ENCODE measurements around the gene ZNF785. TPM values are rescaled to one million over a fixed set of nuclear protein-coding genes. Genes with fewer than 3 reads are reported as not detected.

Gene ZNF785
- total RNA-seq, 1 experiment from 2014 or later, result 18.8 TPM

DNA sequence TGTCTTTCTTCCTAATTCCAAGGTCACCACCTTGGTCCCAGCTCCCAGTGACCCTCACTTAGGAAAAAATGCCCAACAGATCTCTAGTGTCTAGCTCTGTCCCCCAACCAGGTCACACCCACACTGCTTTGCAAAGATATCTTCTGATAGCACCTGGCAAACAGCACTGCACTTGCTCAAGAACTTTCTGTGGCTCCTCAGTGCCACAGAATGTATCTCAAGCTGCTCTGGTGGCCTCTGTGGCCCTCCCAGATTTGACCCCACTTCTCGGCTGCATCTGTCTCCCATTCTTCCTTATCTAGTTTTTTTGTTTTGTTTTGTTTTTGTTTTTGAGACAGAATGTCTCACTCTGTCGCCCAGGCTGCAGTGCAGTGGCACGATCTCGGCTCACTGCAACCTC lies 19.0 kb downstream of the ZNF785 start:
- Histone ChIP-seq H3T11ph (ENCODE audit: low read length) (no peak overlapping the region), H3K4me1 (ENCODE audit: insufficient read depth, low read length) (no peaks in the 10 kb centered on the region; the same call in 1 of the 2 replicates), H3K79me2 (ENCODE audit: insufficient read depth, low read length) (no peaks in the 10 kb centered on the region), H4K91ac (ENCODE audit: insufficient read length, low read depth, low read length) (no peak overlapping the region), H4K5ac (ENCODE audit: insufficient read length, low read depth, low read length) (no peak overlapping the region), H3K27ac (ENCODE audit: insufficient read length, low read depth, low read length) (no peak overlapping the region), H3K9me3 (ENCODE audit: control insufficient read depth, low read depth, low read length) (no peaks in the 10 kb centered on the region), H3K4ac (ENCODE audit: low read depth, low read length) (no peak overlapping the region), H4K8ac (replicated peaks; ENCODE audit: insufficient read length, low read depth, low read length) (no peak overlapping the region), H2BK20ac (ENCODE audit: low read depth, low read length, poor library complexity, severe bottlenecking) (no peak overlapping the region), H4K20me1 (ENCODE audit: control insufficient read depth, insufficient read depth, insufficient read length) (no peaks in the 10 kb centered on the region), H2BK5ac (ENCODE audit: insufficient read length, low read length) (no peak overlapping the region), H3K18ac (ENCODE audit: insufficient read length, low read depth, low read length) (no peak overlapping the region), H3K14ac (ENCODE audit: insufficient read depth, low read length) (no peak overlapping the region), H3K4me2 (ENCODE audit: insufficient read depth, insufficient read length, low read length) (no peak overlapping the region), H2BK15ac (ENCODE audit: low read depth, low read length) (no peak overlapping the region), H3K23me2 (ENCODE audit: insufficient read length, low read depth, low read length, poor library complexity, severe bottlenecking) (peaks cover 9% of the 10 kb centered on the region), H3K56ac (ENCODE audit: insufficient read length, low read depth, low read length) (no peak overlapping the region), H2AFZ (ENCODE audit: low read length) (no peak overlapping the region), H2BK12ac (ENCODE audit: insufficient read length, low read depth, low read length) (no peak overlapping the region), H3K23ac (ENCODE audit: insufficient read length, low read depth, low read length) (no peak overlapping the region), H2BK120ac (ENCODE audit: low read depth, low read length, poor library complexity, severe bottlenecking) (no peak overlapping the region), H3K9ac (ENCODE audit: extremely low read depth, insufficient read length, low read length) (no peak overlapping the region), H2AK5ac (ENCODE audit: insufficient read length, low read length) (no peak overlapping the region), H3K79me1 (ENCODE audit: insufficient read depth, low read depth, low read length, poor library complexity, severe bottlenecking) (no peaks in the 10 kb centered on the region), H3K27me3 (ENCODE audit: insufficient read depth, low read length) (no peaks in the 10 kb centered on the region)
- no peak for DNase-seq
- Mint-ChIP-seq H3K4me3 (no peak overlapping the region), H3K4me1 (peaks cover 9 to 18% of the 10 kb centered on the region in 2 experiments), H3K9me3 (no peaks in the 10 kb centered on the region), H3K27me3 (ENCODE audit: low read depth) (peaks cover 9% of the 10 kb centered on the region), H3K36me3 (ENCODE audit: insufficient read depth in 1 of 3, low read depth in 3 of 3) (no peaks in the 10 kb centered on the region), H3K27ac (no peak overlapping the region; a peak in 1 of 7 replicates)
- WGBS (ENCODE audit: extremely low coverage, insufficient read length, low lambda C conversion rate), result no CpG with 5 or more reads among the region's 4 CpGs
- TF ChIP-seq, protein P1, sequence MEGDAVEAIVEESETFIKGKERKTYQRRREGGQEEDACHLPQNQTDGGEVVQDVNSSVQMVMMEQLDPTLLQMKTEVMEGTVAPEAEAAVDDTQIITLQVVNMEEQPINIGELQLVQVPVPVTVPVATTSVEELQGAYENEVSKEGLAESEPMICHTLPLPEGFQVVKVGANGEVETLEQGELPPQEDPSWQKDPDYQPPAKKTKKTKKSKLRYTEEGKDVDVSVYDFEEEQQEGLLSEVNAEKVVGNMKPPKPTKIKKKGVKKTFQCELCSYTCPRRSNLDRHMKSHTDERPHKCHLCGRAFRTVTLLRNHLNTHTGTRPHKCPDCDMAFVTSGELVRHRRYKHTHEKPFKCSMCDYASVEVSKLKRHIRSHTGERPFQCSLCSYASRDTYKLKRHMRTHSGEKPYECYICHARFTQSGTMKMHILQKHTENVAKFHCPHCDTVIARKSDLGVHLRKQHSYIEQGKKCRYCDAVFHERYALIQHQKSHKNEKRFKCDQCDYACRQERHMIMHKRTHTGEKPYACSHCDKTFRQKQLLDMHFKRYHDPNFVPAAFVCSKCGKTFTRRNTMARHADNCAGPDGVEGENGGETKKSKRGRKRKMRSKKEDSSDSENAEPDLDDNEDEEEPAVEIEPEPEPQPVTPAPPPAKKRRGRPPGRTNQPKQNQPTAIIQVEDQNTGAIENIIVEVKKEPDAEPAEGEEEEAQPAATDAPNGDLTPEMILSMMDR (conservative IDR thresholded peaks at IDR 0.05), result no peak
